GM18508 (cell line): Measurements from ENCODE around the gene DAND5.

Experiments
- ATAC-seq: cut with Tn5 transposase; IDR thresholded peaks from one replicate; pipeline ENCODE4 v1.9.1; 2021; ENCODE audit warnings: moderate number of reproducible peaks; ENCODE audit not compliant: insufficient read depth, unreplicated experiment

Gene DAND5

DNA sequence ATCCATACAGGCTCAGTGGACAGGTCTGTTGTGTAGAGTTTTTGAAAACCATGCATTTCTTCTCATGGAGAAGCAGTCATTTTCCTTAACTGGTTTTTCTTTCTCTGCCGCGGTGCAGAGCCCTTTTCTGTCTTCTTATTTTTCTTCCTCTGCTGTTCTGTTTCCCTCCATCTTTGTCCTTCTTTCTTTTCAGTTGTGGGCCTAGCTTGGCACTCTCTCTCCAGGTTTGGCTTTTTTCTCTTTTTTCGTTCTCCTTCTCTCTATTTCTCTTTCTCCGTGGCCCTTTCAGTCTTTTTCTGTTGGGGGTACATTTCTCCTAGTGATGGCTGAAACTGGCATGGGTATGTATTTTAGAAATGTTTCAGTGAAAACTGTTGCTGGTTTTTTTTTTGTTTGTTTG lies 50.0 kb downstream of the DAND5 start:
- ATAC-seq: no peak

DNA sequence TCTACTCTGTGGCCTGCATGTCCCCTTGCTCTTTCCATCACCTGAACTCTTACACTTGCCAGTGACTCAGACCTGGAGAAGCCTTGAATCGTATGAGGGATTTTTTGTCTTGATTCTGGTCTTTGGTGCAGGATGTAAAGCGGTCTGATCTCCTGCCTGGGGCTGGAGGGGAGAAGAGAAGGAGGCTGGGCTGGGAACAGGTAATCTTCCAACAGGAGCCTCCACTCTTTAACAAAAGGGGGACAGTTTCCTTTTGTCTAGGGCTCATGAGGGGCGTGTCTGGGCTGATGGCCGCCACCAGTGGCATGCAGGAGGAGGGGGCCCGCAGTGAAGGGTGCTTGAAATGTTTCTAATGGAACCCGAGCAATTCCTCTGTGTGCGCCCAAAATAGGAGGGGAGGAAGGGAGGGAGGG lies 50.6 kb downstream of the DAND5 start:
- ATAC-seq: no peak

DNA sequence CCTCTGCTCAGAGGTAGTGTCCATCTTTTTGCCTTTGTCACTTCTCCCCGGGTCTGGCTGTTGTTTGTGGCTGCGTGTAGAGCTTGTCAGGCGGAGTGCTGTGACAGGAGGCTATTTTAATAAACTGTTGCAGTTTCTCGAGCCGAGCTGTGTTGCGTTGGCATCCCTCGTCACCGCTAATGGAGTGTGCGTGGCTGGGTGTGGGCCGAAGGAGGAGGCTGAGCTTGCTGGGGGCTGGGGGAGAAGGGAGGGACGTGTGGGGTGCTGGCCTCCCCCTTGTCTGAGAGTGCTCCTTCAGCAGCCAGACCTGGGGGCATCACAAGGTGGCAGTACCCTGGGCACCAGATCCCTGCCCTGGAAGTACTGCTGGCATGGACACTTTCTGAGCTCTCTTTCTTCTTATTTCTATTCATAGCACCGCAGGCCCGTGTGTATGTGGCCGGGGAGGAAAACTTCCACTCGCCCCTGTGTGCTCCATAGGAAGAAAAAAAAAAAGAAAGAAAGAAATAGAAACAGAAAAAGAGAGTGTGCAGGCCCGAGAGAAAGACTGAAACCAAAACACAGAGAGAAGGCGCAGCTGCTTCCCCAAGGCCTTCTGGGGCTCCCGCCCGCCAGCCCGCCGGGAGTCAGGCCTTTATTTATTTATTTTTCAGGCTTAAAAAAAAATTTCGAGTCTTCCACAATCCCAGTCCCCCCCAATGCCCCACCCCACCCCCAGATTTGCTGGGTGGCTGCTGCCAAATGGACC lies 52.9 kb downstream of the DAND5 start:
- no peak for ATAC-seq

- no peak for ATAC-seq
Observed at GRCh38 chr19:13022859-13023636, 53.7 kb downstream of the DAND5 start.

DNA sequence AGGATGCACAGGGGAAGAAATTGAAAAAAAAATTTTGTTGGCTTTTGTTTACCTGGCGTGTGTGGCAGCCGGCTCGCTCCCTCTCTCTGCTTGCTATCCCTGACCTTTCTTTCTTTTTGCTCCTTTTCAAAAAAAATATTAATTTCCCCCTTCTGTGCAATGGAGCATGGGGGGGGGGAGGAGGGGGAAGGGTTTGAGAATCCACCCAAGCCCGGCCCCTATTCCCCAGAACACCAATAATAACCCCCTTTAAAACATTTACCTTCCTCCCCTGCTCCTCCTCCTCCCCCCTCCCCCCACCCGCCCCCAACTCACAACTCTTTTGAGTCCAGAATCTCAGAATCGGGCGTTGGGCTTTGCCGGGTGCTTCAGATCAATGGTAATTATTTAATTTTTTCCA lies 54.3 kb downstream of the DAND5 start:
- ATAC-seq: no peak
